ENCODE data around the gene RPL18. TPM values are rescaled to one million over a fixed set of nuclear protein-coding genes. Genes with fewer than 3 reads are reported as not detected.

Gene RPL18
- total RNA-seq, 3 donors from 2014 or later (not counting 1 experiment from before 2014, with no cell fraction given) = 900 to 1,086 (median 1,066) TPM

GRCh38 chr19:48665786-48666185 lies 46.8 kb upstream of the RPL18 start:
- Histone ChIP-seq H3K36me3 (ENCODE audit: control insufficient read depth, insufficient read depth, low read length) (no peaks in the 10 kb centered on the region), H3K27ac (ENCODE audit: low read length) (no peak overlapping the region), H3K9me3 (ENCODE audit: control insufficient read depth, insufficient read depth, low read length) (no peaks in the 10 kb centered on the region), H3K4me3 (ENCODE audit: low read length) (no peak overlapping the region), H3K4me1 (ENCODE audit: control insufficient read depth, insufficient read depth, low read length) (peaks cover 7% of the 10 kb centered on the region), H3K27me3 (ENCODE audit: control insufficient read depth, insufficient read depth, low read length) (no peaks in the 10 kb centered on the region)
- TF ChIP-seq CTCF (IDR thresholded peaks at IDR 0.05) = no peak
- WGBS (ENCODE audit: insufficient coverage) = 90% methylated on average over 6 of the region's 6 CpGs
- DNase-seq (no peak), ATAC-seq (no peak)
- Mint-ChIP-seq H3K27ac (no peak overlapping the region), H3K36me3 (no peaks in the 10 kb centered on the region), H3K9me3 (peaks cover 5 to 9% of the 10 kb centered on the region in 2 donors), H3K4me1 (peaks cover 6 to 12% of the 10 kb centered on the region in 2 donors), H3K4me3 (no peak overlapping the region), H3K27me3 (ENCODE audit: low read depth in 2 of 2) (no peaks in the 10 kb centered on the region)
- intact Hi-C loops (cut with micrococcal nuclease) = no loop called here

GRCh38 chr19:48664476-48664875 lies 45.5 kb upstream of the RPL18 start:
- TF ChIP-seq CTCF (IDR thresholded peaks at IDR 0.05) = no peak
- DNase-seq (no peak), ATAC-seq (no peak)
- Mint-ChIP-seq H3K27ac (no peak overlapping the region), H3K36me3 (no peaks in the 10 kb centered on the region), H3K4me1 (peaks cover 8% of the 10 kb centered on the region in 2 donors), H3K4me3 (no peak overlapping the region), H3K9me3 (peaks cover 0 to 4% of the 10 kb centered on the region in 2 donors), H3K27me3 (ENCODE audit: low read depth in 2 of 2) (no peaks in the 10 kb centered on the region)
- WGBS (ENCODE audit: insufficient coverage) = 93% methylated on average over 14 of the region's 14 CpGs
- Histone ChIP-seq H3K9me3 (ENCODE audit: control insufficient read depth, insufficient read depth, low read length) (no peaks in the 10 kb centered on the region), H3K27me3 (ENCODE audit: control insufficient read depth, insufficient read depth, low read length) (no peaks in the 10 kb centered on the region), H3K27ac (ENCODE audit: low read length) (no peak overlapping the region), H3K4me3 (ENCODE audit: low read length) (no peak overlapping the region), H3K36me3 (ENCODE audit: control insufficient read depth, insufficient read depth, low read length) (no peaks in the 10 kb centered on the region), H3K4me1 (ENCODE audit: control insufficient read depth, insufficient read depth, low read length) (peaks cover 17% of the 10 kb centered on the region)
- intact Hi-C loops (cut with micrococcal nuclease) = no loop called here

- H3K4me1 Mint-ChIP-seq = peaks cover 8% of the 10 kb centered on the region in 2 donors
- no peak for TF ChIP-seq CTCF (IDR thresholded peaks at IDR 0.05)
- intact Hi-C loops (cut with micrococcal nuclease) = no loop called here
- DNase-seq = no peak
- peaks cover 0 to under 1% of the 10 kb centered on the region in 2 donors for H3K9me3 Mint-ChIP-seq
- H3K4me3 Mint-ChIP-seq = no peak overlapping the region
- peaks cover 17% of the 10 kb centered on the region for H3K4me1 ChIP-seq (ENCODE audit: control insufficient read depth, insufficient read depth, low read length)
- no peaks in the 10 kb centered on the region for H3K27me3 Mint-ChIP-seq (ENCODE audit: low read depth in 2 of 2)
- no peaks in the 10 kb centered on the region for H3K27me3 ChIP-seq (ENCODE audit: control insufficient read depth, insufficient read depth, low read length)
- H3K4me3 ChIP-seq (ENCODE audit: low read length) = no peak overlapping the region
- no peaks in the 10 kb centered on the region for H3K36me3 ChIP-seq (ENCODE audit: control insufficient read depth, insufficient read depth, low read length)
- no peak overlapping the region for H3K27ac ChIP-seq (ENCODE audit: low read length)
- H3K36me3 Mint-ChIP-seq = no peaks in the 10 kb centered on the region
- no peak for ATAC-seq
- no peaks in the 10 kb centered on the region for H3K9me3 ChIP-seq (ENCODE audit: control insufficient read depth, insufficient read depth, low read length)
- H3K27ac Mint-ChIP-seq = no peak overlapping the region
- 96% methylated on average over 4 of the region's 4 CpGs for WGBS (ENCODE audit: insufficient coverage)
Observed at GRCh38 chr19:48663667-48664066, 44.7 kb upstream of the RPL18 start.

- intact Hi-C loops (cut with micrococcal nuclease) = loop anchor here (2.0 kb wide), 1 partner anchor 15 kb away; the partner anchor contains the start of gene CA11
- no peak for TF ChIP-seq CTCF (IDR thresholded peaks at IDR 0.05)
- no peak for DNase-seq
- no peaks in the 10 kb centered on the region for H3K9me3 Mint-ChIP-seq
- Histone ChIP-seq H3K4me3 (ENCODE audit: low read length) (no peak overlapping the region), H3K36me3 (ENCODE audit: control insufficient read depth, insufficient read depth, low read length) (no peaks in the 10 kb centered on the region), H3K4me1 (ENCODE audit: control insufficient read depth, insufficient read depth, low read length) (peaks cover 17% of the 10 kb centered on the region), H3K27me3 (ENCODE audit: control insufficient read depth, insufficient read depth, low read length) (no peaks in the 10 kb centered on the region), H3K27ac (ENCODE audit: low read length) (no peak overlapping the region), H3K9me3 (ENCODE audit: control insufficient read depth, insufficient read depth, low read length) (no peaks in the 10 kb centered on the region)
- WGBS (ENCODE audit: insufficient coverage) = 95% methylated on average over 50 of the region's 50 CpGs
- H3K27me3 Mint-ChIP-seq (ENCODE audit: low read depth in 2 of 2) = peaks cover 0 to 3% of the 10 kb centered on the region in 2 donors
- H3K4me1 Mint-ChIP-seq = peaks cover 8% of the 10 kb centered on the region in 2 donors
- H3K27ac Mint-ChIP-seq = peak overlapping the region in 1 of 2 donors; percentile 90
- no peak overlapping the region for H3K4me3 Mint-ChIP-seq
- ATAC-seq = no peak
- no peaks in the 10 kb centered on the region for H3K36me3 Mint-ChIP-seq
Observed at GRCh38 chr19:48661711-48662090, 42.7 kb upstream of the RPL18 start.

All from natural killer cell (primary cell).